Memory B cell (primary cell): ENCODE data around the gene PLEKHN1.
A peak's percentile ranks its signal among the peaks of the same experiment; 100 is the strongest.
"Not testable (repeated sequence)": the region's sequence is repeated elsewhere in the genome, so short reads cannot be mapped to it uniquely, and the experiment has no call there.

Experiments used
- ATAC-seq: fragments of 150-1000 bp; cut with Tn5 transposase; 2 replicates; pipeline ENCODE4 v1.10.0; 2021; ENCODE audit warnings: low read depth, mild to moderate bottlenecking, moderate library complexity
- DNase-seq, 2 donors: peaks; one replicate each; pipeline ENCODE4 v3.0.0; 2022; ENCODE audit warnings: low spot score in 2 of 2
- H3K27ac Mint-ChIP-seq: one replicate; pipeline ENCODE4 v1.8.0; 2022; ENCODE audit warnings: mild to moderate bottlenecking, moderate library complexity, mixed read lengths
- H3K27me3 Mint-ChIP-seq: one replicate; pipeline ENCODE4 v1.8.0; 2022; ENCODE audit warnings: mixed read lengths
- H3K36me3 Mint-ChIP-seq: one replicate; pipeline ENCODE4 v1.8.0; 2022; ENCODE audit warnings: mild to moderate bottlenecking, mixed read lengths
- H3K4me1 Mint-ChIP-seq: one replicate; pipeline ENCODE4 v1.8.0; 2022; ENCODE audit warnings: mixed read lengths
- H3K4me3 Mint-ChIP-seq: one replicate; pipeline ENCODE4 v1.8.0; 2022; ENCODE audit warnings: mild to moderate bottlenecking, moderate library complexity, mixed read lengths
- H3K9me3 Mint-ChIP-seq: one replicate; pipeline ENCODE4 v1.8.0; 2022; ENCODE audit warnings: mixed read lengths

Gene PLEKHN1

GRCh38 chr1:975365-975764, 9.1 kb downstream of the PLEKHN1 start:
- H3K9me3 Mint-ChIP-seq = no peaks in the 10 kb centered on the region
- DNase-seq = no peak
- H3K36me3 Mint-ChIP-seq = peaks cover 4% of the 10 kb centered on the region
- peaks cover 3% of the 10 kb centered on the region for H3K4me1 Mint-ChIP-seq
- no peak for ATAC-seq
- H3K27ac Mint-ChIP-seq = no peak overlapping the region
- H3K27me3 Mint-ChIP-seq = peaks cover 17% of the 10 kb centered on the region
- H3K4me3 Mint-ChIP-seq = no peak overlapping the region

DNA sequence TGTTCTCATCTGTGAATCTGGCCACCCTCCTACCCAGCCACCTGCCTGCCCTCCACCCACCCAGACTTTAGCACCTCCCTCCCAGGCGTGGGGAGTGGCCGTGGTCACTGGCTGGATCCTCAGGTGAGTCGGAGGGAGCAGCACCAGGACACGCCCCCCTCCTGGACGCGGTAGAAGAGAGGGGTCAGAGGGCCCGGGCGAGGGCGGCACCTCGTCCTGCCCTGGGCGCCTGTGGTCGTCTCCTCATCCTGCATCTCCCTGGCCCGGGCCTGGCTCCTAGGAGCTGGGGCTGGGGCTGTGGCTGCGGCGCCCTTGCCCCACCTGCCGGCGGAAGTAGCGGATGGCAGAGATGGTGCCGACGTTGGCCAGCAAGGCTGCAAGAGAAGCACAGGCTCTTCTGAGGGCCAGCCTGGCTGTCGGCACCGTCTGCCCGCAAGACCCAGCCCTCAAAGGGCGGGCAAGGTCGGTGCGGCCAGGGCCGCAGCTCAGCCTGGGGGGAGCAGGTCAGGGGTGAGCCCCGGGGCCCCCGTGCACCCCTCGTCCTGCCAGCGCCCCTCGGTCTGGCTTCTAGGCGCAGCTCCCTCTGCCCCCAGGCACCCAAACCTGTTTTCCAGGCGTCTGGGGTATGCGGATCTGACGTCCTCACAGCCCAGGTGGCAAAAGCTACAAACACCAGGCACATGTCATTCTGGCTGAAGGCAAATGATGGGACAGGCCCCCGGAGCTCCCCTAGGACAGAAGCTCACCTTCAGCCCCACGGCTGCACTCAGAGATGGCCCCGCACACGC, 9.8 kb downstream of the PLEKHN1 start:
- H3K27ac Mint-ChIP-seq = no peak overlapping the region
- H3K27me3 Mint-ChIP-seq = peaks cover 17% of the 10 kb centered on the region
- peaks cover 4% of the 10 kb centered on the region for H3K36me3 Mint-ChIP-seq
- peak; percentile 44 to 72 for DNase-seq
- peak; percentile 88 for ATAC-seq
- no peaks in the 10 kb centered on the region for H3K9me3 Mint-ChIP-seq
- peaks cover 3% of the 10 kb centered on the region for H3K4me1 Mint-ChIP-seq
- peak overlapping the region; percentile 29 for H3K4me3 Mint-ChIP-seq

GRCh38 chr1:976791-977190, 10.5 kb downstream of the PLEKHN1 start:
- ATAC-seq, DNase-seq, H3K27ac Mint-ChIP-seq: not testable (repeated sequence)

DNA sequence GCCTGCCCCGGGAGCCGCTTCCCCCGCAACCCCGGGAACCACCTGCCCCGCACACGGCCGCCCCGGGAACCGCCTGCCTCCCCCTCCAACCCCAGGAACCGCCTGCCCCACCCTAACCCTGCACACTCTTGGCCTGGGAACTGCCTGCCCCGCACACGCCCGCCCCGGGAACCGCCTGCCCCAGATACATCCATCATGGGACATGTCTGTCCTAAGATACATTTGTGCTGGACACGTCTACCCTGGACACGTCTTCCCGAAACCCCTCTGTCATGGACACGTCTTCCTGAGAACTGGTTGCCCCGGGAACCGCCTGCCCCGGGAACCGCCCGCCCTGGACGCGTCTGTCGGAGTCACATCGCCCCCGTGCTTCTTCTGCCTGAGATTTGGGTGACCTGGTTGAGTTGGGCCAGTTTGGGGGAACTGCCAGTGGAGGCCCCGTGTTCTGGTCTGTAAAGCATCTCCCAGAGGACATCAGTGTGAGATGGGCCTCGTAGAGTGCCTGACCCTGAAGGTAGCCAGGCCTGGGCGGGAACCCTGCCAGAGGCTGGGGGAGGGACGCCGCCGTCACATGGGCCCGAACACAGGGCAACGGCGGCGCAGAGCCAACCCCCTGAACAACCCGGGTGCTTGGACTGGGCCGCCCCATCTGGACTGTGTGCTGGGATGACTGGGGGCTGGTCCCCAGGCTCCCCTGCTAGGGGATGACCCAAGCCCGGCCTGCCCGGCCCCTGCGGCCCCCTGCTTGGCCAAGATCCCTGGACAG, 12.0 kb downstream of the PLEKHN1 start:
- Mint-ChIP-seq H3K4me3 (peak overlapping the region; percentile 62), H3K27ac (no peak overlapping the region), H3K36me3 (peaks cover 4% of the 10 kb centered on the region), H3K27me3 (peaks cover 23% of the 10 kb centered on the region), H3K4me1 (peaks cover 3% of the 10 kb centered on the region), H3K9me3 (no peaks in the 10 kb centered on the region)
- ATAC-seq = no peak
- no peak for DNase-seq

More at GRCh38 chr1:976791-977190, 10.5 kb downstream of the PLEKHN1 start:
- H3K4me1 Mint-ChIP-seq, H3K36me3 Mint-ChIP-seq, H3K9me3 Mint-ChIP-seq, H3K4me3 Mint-ChIP-seq: not testable (repeated sequence)
- peaks cover 17% of the 10 kb centered on the region for H3K27me3 Mint-ChIP-seq

DNA sequence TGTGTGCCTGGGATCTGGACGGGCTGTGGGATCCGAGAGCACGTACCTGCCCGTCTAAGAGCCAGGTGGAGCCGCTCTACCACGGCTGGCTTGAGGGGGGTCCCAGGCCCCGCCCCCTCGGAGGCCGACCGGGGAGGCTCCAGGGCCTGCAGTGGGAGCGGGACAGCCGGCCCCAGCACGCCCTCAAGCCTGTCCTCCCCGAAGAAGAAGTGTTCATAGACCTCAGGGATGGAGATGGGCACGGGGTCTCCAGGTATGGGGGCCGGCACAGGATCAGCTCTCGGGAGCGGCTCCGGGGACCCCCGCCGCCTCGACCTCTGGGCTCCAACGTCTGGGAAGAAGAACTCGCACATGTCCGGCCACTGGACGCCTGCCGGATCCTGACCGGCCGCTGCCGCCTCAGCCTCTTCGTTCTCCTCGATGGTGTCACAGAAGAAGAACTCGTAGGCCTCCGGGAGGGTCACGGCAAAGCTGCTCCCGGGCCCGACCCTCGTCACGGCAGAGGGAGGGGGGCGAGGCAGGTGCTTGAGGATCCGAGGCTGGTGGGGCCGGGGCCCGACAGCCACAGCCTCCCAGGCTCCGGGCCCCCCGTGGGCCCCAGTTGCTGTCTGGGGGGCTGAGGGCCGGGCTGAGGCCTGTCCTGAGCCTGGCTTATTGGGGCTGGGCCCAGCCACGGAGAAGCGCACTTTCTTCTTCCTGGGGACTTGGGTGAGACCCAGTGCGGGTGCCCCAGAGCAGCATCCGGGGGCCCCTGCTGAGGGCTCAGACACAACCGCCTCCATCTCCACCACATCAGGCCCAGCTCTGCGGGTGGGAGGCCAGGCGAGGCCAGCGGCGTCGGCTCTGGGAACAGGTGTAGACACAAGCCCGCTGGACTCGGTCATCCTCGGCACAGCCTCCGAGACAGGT, 12.8 kb downstream of the PLEKHN1 start:
- no peak for ATAC-seq
- H3K27ac Mint-ChIP-seq = no peak overlapping the region
- H3K27me3 Mint-ChIP-seq = peaks cover 24% of the 10 kb centered on the region
- peaks cover 5% of the 10 kb centered on the region for H3K4me1 Mint-ChIP-seq
- H3K4me3 Mint-ChIP-seq = no peak overlapping the region
- peaks cover 4% of the 10 kb centered on the region for H3K36me3 Mint-ChIP-seq
- no peak for DNase-seq
- H3K9me3 Mint-ChIP-seq = no peaks in the 10 kb centered on the region

GRCh38 chr1:979744-980072, 13.4 kb downstream of the PLEKHN1 start:
- no peak overlapping the region for H3K4me3 Mint-ChIP-seq
- no peaks in the 10 kb centered on the region for H3K9me3 Mint-ChIP-seq
- peaks cover 23% of the 10 kb centered on the region for H3K27me3 Mint-ChIP-seq
- no peak overlapping the region for H3K27ac Mint-ChIP-seq
- no peak for DNase-seq
- H3K4me1 Mint-ChIP-seq = peaks cover 5% of the 10 kb centered on the region
- no peak for ATAC-seq
- H3K36me3 Mint-ChIP-seq = peaks cover 4% of the 10 kb centered on the region

GRCh38 chr1:980137-980571, 13.9 kb downstream of the PLEKHN1 start:
- no peaks in the 10 kb centered on the region for H3K9me3 Mint-ChIP-seq
- no peak overlapping the region for H3K27ac Mint-ChIP-seq
- peaks cover 5% of the 10 kb centered on the region for H3K4me1 Mint-ChIP-seq
- DNase-seq (no peak), ATAC-seq (no peak)
- peaks cover 21% of the 10 kb centered on the region for H3K27me3 Mint-ChIP-seq
- peaks cover 4% of the 10 kb centered on the region for H3K36me3 Mint-ChIP-seq
- H3K4me3 Mint-ChIP-seq = no peak overlapping the region

DNA sequence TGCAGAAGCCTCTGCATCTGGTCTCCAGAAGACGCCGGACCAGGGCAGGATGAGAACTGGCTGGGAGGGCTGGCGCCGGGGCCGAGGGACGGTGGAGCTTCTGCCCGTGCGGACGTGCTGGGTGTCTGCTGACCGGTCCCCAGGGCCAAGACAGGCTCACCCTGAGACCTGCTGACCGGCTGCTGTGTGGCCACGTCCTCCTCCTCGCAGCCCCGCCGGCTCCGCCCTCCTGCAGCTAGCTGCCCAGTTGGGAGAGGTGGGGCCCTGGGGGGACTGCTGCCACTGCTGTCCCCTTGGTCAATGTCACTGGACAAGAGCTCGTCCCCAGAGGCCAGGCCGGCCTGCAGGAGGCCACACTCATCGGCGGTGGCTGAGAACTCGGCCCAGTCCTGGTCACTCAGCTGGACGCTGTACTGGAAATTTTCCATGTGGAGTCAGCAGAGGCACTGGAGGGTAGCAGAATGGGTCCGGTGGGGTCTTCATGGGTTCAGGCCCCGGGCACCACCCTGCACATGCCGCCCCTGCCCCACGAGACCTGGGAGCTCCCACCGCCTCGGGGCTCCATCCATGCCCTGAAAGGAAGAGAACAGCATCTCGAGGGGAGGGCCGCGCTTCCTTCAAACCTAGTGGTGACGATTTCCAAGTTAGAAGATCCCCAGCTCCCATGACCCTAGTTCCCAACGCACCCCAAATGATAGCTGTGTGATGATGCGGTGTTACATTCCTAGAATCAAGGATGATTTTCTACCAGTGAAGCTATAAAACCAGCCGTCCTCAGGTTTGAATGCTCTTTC, 14.5 kb downstream of the PLEKHN1 start:
- peaks cover 20% of the 10 kb centered on the region for H3K27me3 Mint-ChIP-seq
- DNase-seq (no peak), ATAC-seq (no peak)
- H3K9me3 Mint-ChIP-seq = no peaks in the 10 kb centered on the region
- no peak overlapping the region for H3K4me3 Mint-ChIP-seq
- peaks cover 4% of the 10 kb centered on the region for H3K36me3 Mint-ChIP-seq
- no peak overlapping the region for H3K27ac Mint-ChIP-seq
- H3K4me1 Mint-ChIP-seq = peaks cover 5% of the 10 kb centered on the region

- Mint-ChIP-seq H3K9me3 (no peaks in the 10 kb centered on the region), H3K4me3 (no peak overlapping the region), H3K4me1 (peaks cover 5% of the 10 kb centered on the region), H3K36me3 (peaks cover 4% of the 10 kb centered on the region), H3K27me3 (peaks cover 23% of the 10 kb centered on the region), H3K27ac (no peak overlapping the region)
- no peak for ATAC-seq
- no peak for DNase-seq
These were observed 15.2 kb downstream of the PLEKHN1 start for GRCh38 chr1:981491-981954.

GRCh38 chr1:981955-982558, 15.8 kb downstream of the PLEKHN1 start, which contains the start of gene PERM1:
Gene PERM1 (minus strand): TSS chr1:982093. CDS start chr1:981029, 1,064 bp downstream.
- no peak within 1 kb of the TSS for H3K27ac Mint-ChIP-seq
- H3K27me3 Mint-ChIP-seq = peaks cover 23% of the 10 kb centered on the region

GRCh38 chr1:982765-983436, 16.6 kb downstream of the PLEKHN1 start:
- Mint-ChIP-seq H3K4me1 (peaks cover 5% of the 10 kb centered on the region), H3K36me3 (peaks cover 4% of the 10 kb centered on the region), H3K27me3 (peaks cover 23% of the 10 kb centered on the region)

More at GRCh38 chr1:981955-982558, 15.8 kb downstream of the PLEKHN1 start, which contains the start of gene PERM1:
- peaks cover 4% of the 10 kb centered on the region for H3K36me3 Mint-ChIP-seq
- DNase-seq (no peak), ATAC-seq (no peak)
- no peak within 1 kb of the TSS for H3K4me3 Mint-ChIP-seq
- no peaks in the 10 kb centered on the region for H3K9me3 Mint-ChIP-seq
- H3K4me1 Mint-ChIP-seq = peaks cover 5% of the 10 kb centered on the region

DNA sequence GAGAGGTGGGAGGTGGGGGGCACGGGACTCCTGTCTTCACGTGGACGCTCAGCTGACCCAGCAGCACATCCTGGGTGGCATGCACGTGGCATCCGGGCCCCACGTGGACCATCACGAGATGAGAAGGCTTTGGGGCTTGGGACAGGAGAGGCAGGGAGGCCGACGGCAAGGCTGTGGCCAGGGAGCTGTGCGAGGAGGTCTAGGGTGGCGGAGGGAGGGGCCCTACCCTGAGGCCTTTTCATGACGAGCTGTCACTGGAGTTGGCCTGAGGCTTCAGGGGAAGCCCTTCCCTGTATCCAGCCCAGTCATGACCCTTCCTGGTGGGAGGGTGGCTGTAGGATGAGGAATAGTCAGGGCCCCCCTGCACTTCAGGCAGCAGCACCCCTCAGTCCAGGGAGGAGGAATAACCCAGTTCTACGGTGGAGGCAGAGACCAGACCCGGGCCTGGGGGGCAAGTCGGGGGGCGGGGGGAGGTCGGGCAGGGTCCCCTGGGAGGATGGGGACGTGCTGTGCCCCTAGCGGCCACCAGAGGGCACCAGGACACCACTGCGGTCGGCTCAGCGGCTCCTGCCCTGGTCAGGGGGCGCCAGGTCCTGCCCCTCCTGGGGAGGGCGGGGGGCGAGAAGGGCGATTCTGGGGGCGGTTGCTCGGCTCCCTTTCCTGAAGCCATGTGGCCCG, 17.7 kb downstream of the PLEKHN1 start:
- peaks cover 2% of the 10 kb centered on the region for H3K4me1 Mint-ChIP-seq
- peak; percentile 72 to 83 for DNase-seq

More at GRCh38 chr1:982765-983436, 16.6 kb downstream of the PLEKHN1 start:
- Mint-ChIP-seq H3K9me3 (peaks cover under 1% of the 10 kb centered on the region), H3K27ac (no peak overlapping the region), H3K4me3 (no peak overlapping the region)
- DNase-seq (no peak), ATAC-seq (no peak)

More for the DNA sequence above, 17.7 kb downstream of the PLEKHN1 start:
- ATAC-seq = peak; percentile 85
- Mint-ChIP-seq H3K9me3 (peaks cover 7% of the 10 kb centered on the region), H3K4me3 (no peak overlapping the region), H3K27ac (no peak overlapping the region), H3K36me3 (peaks cover 4% of the 10 kb centered on the region), H3K27me3 (peaks cover 24% of the 10 kb centered on the region)
